Measurements from ENCODE around the gene FHIT. TPM values are rescaled to one million over a fixed set of nuclear protein-coding genes. Genes with fewer than 3 reads are reported as not detected.

FHIT gene
- total RNA-seq, 2 donors from 2014 or later = 6.8 to 12.3 TPM

GRCh38 chr3:60746043-60746638, 505.1 kb downstream of the FHIT start:
- peaks cover 29% of the 10 kb centered on the region for H3K9me3 Mint-ChIP-seq
- peaks cover 38% of the 10 kb centered on the region for H3K4me1 Mint-ChIP-seq
- Histone ChIP-seq H3K4me1 (ENCODE audit: control insufficient read depth, insufficient read depth, low read length) (peaks cover 3% of the 10 kb centered on the region), H3K36me3 (ENCODE audit: control insufficient read depth, insufficient read depth, low read length) (no peaks in the 10 kb centered on the region), H3K9me3 (ENCODE audit: control insufficient read depth, low read length) (peaks cover 29% of the 10 kb centered on the region), H3K9ac (ENCODE audit: extremely low read depth, low read length, poor library complexity, severe bottlenecking) (no peak overlapping the region), H3K27ac (ENCODE audit: low read depth, low read length) (no peak overlapping the region), H3K27me3 (ENCODE audit: control insufficient read depth, insufficient read depth, low read length, poor library complexity, severe bottlenecking) (no peaks in the 10 kb centered on the region), H3K4me3 (ENCODE audit: low read length) (no peak overlapping the region)
- H3K4me3 Mint-ChIP-seq = no peak overlapping the region
- no peak overlapping the region for H3K27ac Mint-ChIP-seq
- peaks cover 12% of the 10 kb centered on the region for H3K36me3 Mint-ChIP-seq (ENCODE audit: low read depth)
- DNase-seq = no peak
- H3K27me3 Mint-ChIP-seq (ENCODE audit: insufficient read depth) = no peaks in the 10 kb centered on the region
- WGBS, 2 experiments (ENCODE audit: insufficient coverage in 1 of 2, insufficient read length in 1 of 2) = 81 to 96% methylated on average over 3 to 8 of the region's 8 CpGs
- no peak for TF ChIP-seq CTCF (conservative IDR thresholded peaks at IDR 0.05)

- no peak overlapping the region for H3K4me3 ChIP-seq (ENCODE audit: low read length)
- peak; percentile 73 for TF ChIP-seq CTCF (conservative IDR thresholded peaks at IDR 0.05)
- Mint-ChIP-seq H3K9me3 (peaks cover 5% of the 10 kb centered on the region), H3K4me1 (peaks cover 38% of the 10 kb centered on the region), H3K27me3 (ENCODE audit: insufficient read depth) (no peaks in the 10 kb centered on the region), H3K36me3 (ENCODE audit: low read depth) (no peaks in the 10 kb centered on the region), H3K4me3 (no peak overlapping the region), H3K27ac (no peak overlapping the region)
- H3K9ac ChIP-seq (ENCODE audit: extremely low read depth, low read length, poor library complexity, severe bottlenecking) = no peak overlapping the region
- peaks cover 3% of the 10 kb centered on the region for H3K4me1 ChIP-seq (ENCODE audit: control insufficient read depth, insufficient read depth, low read length)
- H3K27me3 ChIP-seq (ENCODE audit: control insufficient read depth, insufficient read depth, low read length, poor library complexity, severe bottlenecking) = no peaks in the 10 kb centered on the region
- peak overlapping the region; percentile 71 for H3K27ac ChIP-seq (ENCODE audit: low read depth, low read length)
- H3K36me3 ChIP-seq (ENCODE audit: control insufficient read depth, insufficient read depth, low read length) = no peaks in the 10 kb centered on the region
- peaks cover 4% of the 10 kb centered on the region for H3K9me3 ChIP-seq (ENCODE audit: control insufficient read depth, low read length)
- DNase-seq = peak; percentile 75
- WGBS, 2 experiments (ENCODE audit: insufficient coverage in 1 of 2, insufficient read length in 1 of 2) = 43 to 82% methylated on average over 2 to 4 of the region's 4 CpGs
Measured at GRCh38 chr3:60743631-60744164, 507.6 kb downstream of the FHIT start.

GRCh38 chr3:60742606-60743145, 508.6 kb downstream of the FHIT start:
- no peaks in the 10 kb centered on the region for H3K27me3 ChIP-seq (ENCODE audit: control insufficient read depth, insufficient read depth, low read length, poor library complexity, severe bottlenecking)
- H3K36me3 Mint-ChIP-seq (ENCODE audit: low read depth) = no peaks in the 10 kb centered on the region
- peaks cover 3% of the 10 kb centered on the region for H3K4me1 ChIP-seq (ENCODE audit: control insufficient read depth, insufficient read depth, low read length)
- H3K9ac ChIP-seq (ENCODE audit: extremely low read depth, low read length, poor library complexity, severe bottlenecking) = no peak overlapping the region
- H3K9me3 ChIP-seq (ENCODE audit: control insufficient read depth, low read length) = no peaks in the 10 kb centered on the region
- H3K4me3 ChIP-seq (ENCODE audit: low read length) = no peak overlapping the region
- WGBS, 2 experiments (ENCODE audit: insufficient coverage in 1 of 2, insufficient read length in 1 of 2) = 31 to 49% methylated on average over 6 to 8 of the region's 8 CpGs
- DNase-seq = peak; percentile 90
- TF ChIP-seq CTCF (conservative IDR thresholded peaks at IDR 0.05) = peak; percentile 90
- H3K27ac Mint-ChIP-seq = no peak overlapping the region
- peaks cover 38% of the 10 kb centered on the region for H3K4me1 Mint-ChIP-seq
- H3K27ac ChIP-seq (ENCODE audit: low read depth, low read length) = no peak overlapping the region
- no peaks in the 10 kb centered on the region for H3K36me3 ChIP-seq (ENCODE audit: control insufficient read depth, insufficient read depth, low read length)
- no peak overlapping the region for H3K4me3 Mint-ChIP-seq
- no peaks in the 10 kb centered on the region for H3K9me3 Mint-ChIP-seq
- no peaks in the 10 kb centered on the region for H3K27me3 Mint-ChIP-seq (ENCODE audit: insufficient read depth)
